ENCODE measurements around the gene SLBP. TPM values are rescaled to one million over a fixed set of nuclear protein-coding genes. Genes with fewer than 3 reads are reported as not detected.
A peak's percentile ranks its signal among the peaks of the same experiment; 100 is the strongest.

The SLBP gene
- total and polyA plus RNA-seq, 10 of the 15 experiments (the other 5 are each of a cell fraction or from before 2014, with no cell fraction given): 94.4 to 278 (median 158) TPM

GRCh38 chr4:1736812-1737211 is 24.7 kb upstream of the SLBP start (continued):
- TF ChIP-seq, protein P1, sequence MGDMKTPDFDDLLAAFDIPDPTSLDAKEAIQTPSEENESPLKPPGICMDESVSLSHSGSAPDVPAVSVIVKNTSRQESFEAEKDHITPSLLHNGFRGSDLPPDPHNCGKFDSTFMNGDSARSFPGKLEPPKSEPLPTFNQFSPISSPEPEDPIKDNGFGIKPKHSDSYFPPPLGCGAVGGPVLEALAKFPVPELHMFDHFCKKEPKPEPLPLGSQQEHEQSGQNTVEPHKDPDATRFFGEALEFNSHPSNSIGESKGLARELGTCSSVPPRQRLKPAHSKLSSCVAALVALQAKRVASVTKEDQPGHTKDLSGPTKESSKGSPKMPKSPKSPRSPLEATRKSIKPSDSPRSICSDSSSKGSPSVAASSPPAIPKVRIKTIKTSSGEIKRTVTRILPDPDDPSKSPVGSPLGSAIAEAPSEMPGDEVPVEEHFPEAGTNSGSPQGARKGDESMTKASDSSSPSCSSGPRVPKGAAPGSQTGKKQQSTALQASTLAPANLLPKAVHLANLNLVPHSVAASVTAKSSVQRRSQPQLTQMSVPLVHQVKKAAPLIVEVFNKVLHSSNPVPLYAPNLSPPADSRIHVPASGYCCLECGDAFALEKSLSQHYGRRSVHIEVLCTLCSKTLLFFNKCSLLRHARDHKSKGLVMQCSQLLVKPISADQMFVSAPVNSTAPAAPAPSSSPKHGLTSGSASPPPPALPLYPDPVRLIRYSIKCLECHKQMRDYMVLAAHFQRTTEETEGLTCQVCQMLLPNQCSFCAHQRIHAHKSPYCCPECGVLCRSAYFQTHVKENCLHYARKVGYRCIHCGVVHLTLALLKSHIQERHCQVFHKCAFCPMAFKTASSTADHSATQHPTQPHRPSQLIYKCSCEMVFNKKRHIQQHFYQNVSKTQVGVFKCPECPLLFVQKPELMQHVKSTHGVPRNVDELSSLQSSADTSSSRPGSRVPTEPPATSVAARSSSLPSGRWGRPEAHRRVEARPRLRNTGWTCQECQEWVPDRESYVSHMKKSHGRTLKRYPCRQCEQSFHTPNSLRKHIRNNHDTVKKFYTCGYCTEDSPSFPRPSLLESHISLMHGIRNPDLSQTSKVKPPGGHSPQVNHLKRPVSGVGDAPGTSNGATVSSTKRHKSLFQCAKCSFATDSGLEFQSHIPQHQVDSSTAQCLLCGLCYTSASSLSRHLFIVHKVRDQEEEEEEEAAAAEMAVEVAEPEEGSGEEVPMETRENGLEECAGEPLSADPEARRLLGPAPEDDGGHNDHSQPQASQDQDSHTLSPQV (IDR thresholded peaks at IDR 0.05): no peak

GRCh38 chr4:1735215-1735614 is 23.1 kb upstream of the SLBP start:
- ChIA-PET POLR2A (no interaction called here), SMC1A (ENCODE audit: uncharacterized antibody, unreplicated experiment) (no interaction called here), CTCF (no interaction called here), RAD21 (ENCODE audit: unreplicated experiment) (no interaction called here)
- H3K4me2 ChIP-seq (ENCODE audit: control insufficient read depth, insufficient read depth): no peak overlapping the region
- FAIRE-seq (no peak), DNase-seq (ENCODE audit: low read depth, low spot score) (no peak), ATAC-seq (no peak)
- no peak overlapping the region for H3K4me3 ChIP-seq
- TF ChIP-seq PAX5 (IDR thresholded peaks at IDR 0.05; ENCODE audit: borderline replicate concordance, low read depth, low read length) (no peak), CREB1 (IDR thresholded peaks at IDR 0.05; ENCODE audit: low read depth) (no peak), POLR2A (IDR thresholded peaks at IDR 0.05; ENCODE audit: low read depth, low read length) (peak; percentile 30; the same call in 1 of the 2 replicates), RUNX3 (IDR thresholded peaks at IDR 0.05; ENCODE audit: low read length) (no peak), SREBF1 (IDR thresholded peaks at IDR 0.05; ENCODE audit: low read length) (no peak)
- intact Hi-C loops (cut with micrococcal nuclease; ENCODE audit: unreplicated experiment) (no loop called here), in situ Hi-C loops (cut with MboI) (no loop called here)
- H3K27ac ChIP-seq (ENCODE audit: control insufficient read depth, insufficient read depth): no peak overlapping the region
- no peaks in the 10 kb centered on the region for H3K27me3 ChIP-seq (replicated peaks in 1 of 2; ENCODE audit: control insufficient read depth in 2 of 2, insufficient read depth in 2 of 2, low read length in 1 of 2)
- 93% methylated on average over 18 of the region's 20 CpGs for WGBS (ENCODE audit: insufficient coverage, insufficient replicate concordance, low lambda C conversion rate, missing lambda C conversion rate)
- H3K36me3 ChIP-seq (ENCODE audit: control insufficient read depth in 2 of 2, insufficient read depth in 2 of 2, low read length in 1 of 2): peaks cover 46 to 54% of the 10 kb centered on the region in 2 experiments
- peaks cover 2% of the 10 kb centered on the region for H3K79me2 ChIP-seq (ENCODE audit: control insufficient read depth, insufficient read depth, low read length)
- no peak overlapping the region for H3K9ac ChIP-seq (ENCODE audit: control insufficient read depth, insufficient read depth, low read length)
- H4K20me1 ChIP-seq (ENCODE audit: control insufficient read depth, insufficient read depth): no peaks in the 10 kb centered on the region
- no TSS peak for BruUV-seq (replicated peaks)
- no peak overlapping the region for H2AFZ ChIP-seq (ENCODE audit: control insufficient read depth, low read depth, low read length)
- peaks cover 18% of the 10 kb centered on the region for H3K9me3 ChIP-seq (replicated peaks; ENCODE audit: control insufficient read depth, insufficient read depth, low read length)
- no peaks in the 10 kb centered on the region for H3K4me1 ChIP-seq (ENCODE audit: control insufficient read depth, insufficient read depth, low read length)

All from GM12878 (cell line).